A673 (cell line): Measurements from ENCODE around the gene APBB2.

Experiments
- EZH2 ChIP-seq: fragments of 200-600 bp; sonication (generic); IDR thresholded peaks from 2 replicates; pipeline ENCODE4 v1.6.1; 2017; ENCODE audit warnings: borderline replicate concordance, low read depth, mild to moderate bottlenecking, mixed read lengths, antibody characterized with exemption, low read length; ENCODE audit not compliant: poor library complexity, severe bottlenecking
- TF ChIP-seq, protein P1 (sequence below): fragments of 300-800, 200-600 bp; sonication (generic); conservative IDR thresholded peaks from 2 replicates; pipeline ENCODE4 v1.5.1; 2017; ENCODE audit warnings: low read depth, mild to moderate bottlenecking, antibody characterized with exemption, low read length, moderate library complexity, mixed read lengths

DNA sequence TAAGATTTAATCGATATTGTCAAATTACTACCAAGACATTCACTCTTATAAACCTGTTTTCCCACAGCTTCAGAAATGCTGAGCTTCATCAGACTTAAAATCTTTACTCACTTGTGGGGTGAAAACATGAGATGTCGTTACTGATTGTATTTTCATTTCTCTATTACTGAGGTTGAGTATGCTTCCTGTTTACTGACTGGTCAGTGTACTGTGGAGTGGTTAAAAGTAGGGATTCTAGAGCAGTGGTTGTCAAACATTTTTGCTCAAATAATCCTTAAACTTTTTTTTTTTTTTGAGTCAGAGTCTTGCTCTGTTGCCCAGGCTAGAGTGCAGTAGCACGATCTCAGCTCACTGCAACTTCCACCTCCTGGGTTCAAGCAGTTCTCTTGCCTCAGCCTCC lies 414.3 kb downstream of the APBB2 start:
- TF ChIP-seq, protein P1, sequence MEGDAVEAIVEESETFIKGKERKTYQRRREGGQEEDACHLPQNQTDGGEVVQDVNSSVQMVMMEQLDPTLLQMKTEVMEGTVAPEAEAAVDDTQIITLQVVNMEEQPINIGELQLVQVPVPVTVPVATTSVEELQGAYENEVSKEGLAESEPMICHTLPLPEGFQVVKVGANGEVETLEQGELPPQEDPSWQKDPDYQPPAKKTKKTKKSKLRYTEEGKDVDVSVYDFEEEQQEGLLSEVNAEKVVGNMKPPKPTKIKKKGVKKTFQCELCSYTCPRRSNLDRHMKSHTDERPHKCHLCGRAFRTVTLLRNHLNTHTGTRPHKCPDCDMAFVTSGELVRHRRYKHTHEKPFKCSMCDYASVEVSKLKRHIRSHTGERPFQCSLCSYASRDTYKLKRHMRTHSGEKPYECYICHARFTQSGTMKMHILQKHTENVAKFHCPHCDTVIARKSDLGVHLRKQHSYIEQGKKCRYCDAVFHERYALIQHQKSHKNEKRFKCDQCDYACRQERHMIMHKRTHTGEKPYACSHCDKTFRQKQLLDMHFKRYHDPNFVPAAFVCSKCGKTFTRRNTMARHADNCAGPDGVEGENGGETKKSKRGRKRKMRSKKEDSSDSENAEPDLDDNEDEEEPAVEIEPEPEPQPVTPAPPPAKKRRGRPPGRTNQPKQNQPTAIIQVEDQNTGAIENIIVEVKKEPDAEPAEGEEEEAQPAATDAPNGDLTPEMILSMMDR: no peak
- TF ChIP-seq EZH2: no peak
